Testis (tissue), 2 donors: ENCODE results near the gene PSMA5.

ENCODE experiments used
- POLR2A ChIP-seq: fragments of 450-650 bp; IDR thresholded peaks from one replicate; pipeline ENCODE4 v1.6.1; 2017; ENCODE audit warnings: antibody characterized with exemption, mild to moderate bottlenecking, moderate library complexity
- TF ChIP-seq, protein P1 (sequence below), 3 experiments: fragments of 450-650 bp in 2 of 3; fragments of 200-600 bp in 1 of 3; sonication (generic) in 1 of 3; IDR thresholded peaks; one replicate each; pipeline ENCODE4 v1.5.1; 2016 to 2019; ENCODE audit warnings: antibody characterized with exemption in 3 of 3, mild to moderate bottlenecking in 2 of 3, moderate library complexity in 1 of 3

DNA sequence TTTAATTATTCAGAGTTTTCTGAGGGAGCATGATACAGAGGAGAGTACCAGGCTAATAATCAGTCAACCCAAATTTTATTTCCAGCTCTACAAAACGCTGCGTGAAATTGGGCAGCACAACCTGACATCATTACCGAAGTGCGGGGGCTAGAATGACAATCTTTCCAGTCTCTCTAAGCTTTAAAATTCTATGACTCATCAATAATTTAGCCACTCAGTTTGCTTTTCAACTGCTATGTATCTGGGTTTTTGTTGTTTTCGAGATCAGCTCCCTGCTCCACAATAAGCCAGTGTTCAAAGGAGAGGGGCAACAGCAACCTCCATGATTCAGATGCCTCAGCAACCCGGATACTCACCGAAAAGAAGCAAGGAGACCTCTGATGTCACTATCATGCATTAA, 42.4 kb downstream of the PSMA5 start:
- TF ChIP-seq, protein P1, sequence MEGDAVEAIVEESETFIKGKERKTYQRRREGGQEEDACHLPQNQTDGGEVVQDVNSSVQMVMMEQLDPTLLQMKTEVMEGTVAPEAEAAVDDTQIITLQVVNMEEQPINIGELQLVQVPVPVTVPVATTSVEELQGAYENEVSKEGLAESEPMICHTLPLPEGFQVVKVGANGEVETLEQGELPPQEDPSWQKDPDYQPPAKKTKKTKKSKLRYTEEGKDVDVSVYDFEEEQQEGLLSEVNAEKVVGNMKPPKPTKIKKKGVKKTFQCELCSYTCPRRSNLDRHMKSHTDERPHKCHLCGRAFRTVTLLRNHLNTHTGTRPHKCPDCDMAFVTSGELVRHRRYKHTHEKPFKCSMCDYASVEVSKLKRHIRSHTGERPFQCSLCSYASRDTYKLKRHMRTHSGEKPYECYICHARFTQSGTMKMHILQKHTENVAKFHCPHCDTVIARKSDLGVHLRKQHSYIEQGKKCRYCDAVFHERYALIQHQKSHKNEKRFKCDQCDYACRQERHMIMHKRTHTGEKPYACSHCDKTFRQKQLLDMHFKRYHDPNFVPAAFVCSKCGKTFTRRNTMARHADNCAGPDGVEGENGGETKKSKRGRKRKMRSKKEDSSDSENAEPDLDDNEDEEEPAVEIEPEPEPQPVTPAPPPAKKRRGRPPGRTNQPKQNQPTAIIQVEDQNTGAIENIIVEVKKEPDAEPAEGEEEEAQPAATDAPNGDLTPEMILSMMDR (IDR thresholded peaks at IDR 0.05), result no peak
- no peak for TF ChIP-seq POLR2A
